GM18520 (cell line): ENCODE measurements around the gene ANKUB1.
"Not testable (repeated sequence)": the region's sequence is repeated elsewhere in the genome, so short reads cannot be mapped to it uniquely, and the experiment has no call there.

Experiments used
- ATAC-seq: cut with Tn5 transposase; IDR thresholded peaks from one replicate; pipeline ENCODE4 v1.9.1; 2021; ENCODE audit not compliant: unreplicated experiment

Gene ANKUB1, protein sequence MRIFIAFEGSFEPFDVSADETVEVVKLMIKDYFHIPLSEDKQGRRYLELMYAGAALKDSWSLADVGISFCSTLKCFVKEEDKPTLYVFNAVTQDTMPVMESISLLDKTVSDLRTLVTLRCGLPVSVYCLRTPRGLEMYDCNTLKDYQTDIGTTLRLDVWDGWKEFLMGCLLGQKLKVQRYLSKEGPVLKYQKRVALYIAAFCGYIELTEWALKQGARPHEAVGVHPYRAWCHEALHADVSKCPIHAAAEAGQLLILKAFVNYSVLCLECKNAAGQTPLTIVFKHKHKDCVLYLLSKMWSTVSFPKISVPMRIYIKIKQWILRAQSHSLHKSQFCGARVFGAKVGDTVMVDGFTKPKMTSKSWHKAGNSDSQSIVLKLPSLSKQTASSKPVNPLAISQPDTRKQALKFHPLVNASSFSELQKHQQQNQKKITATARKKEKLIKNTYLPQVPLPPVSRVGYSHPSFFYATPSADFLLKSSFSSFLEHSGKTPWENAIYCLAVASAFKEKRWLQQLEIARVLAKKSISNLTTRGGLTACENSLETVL

GRCh38 chr3:149792452-149793270, at the start of gene ANKUB1:
ANKUB1 (minus strand) TSS chr3:149792554; CDS start chr3:149792366, 188 bp downstream.
- ATAC-seq = no peak

DNA sequence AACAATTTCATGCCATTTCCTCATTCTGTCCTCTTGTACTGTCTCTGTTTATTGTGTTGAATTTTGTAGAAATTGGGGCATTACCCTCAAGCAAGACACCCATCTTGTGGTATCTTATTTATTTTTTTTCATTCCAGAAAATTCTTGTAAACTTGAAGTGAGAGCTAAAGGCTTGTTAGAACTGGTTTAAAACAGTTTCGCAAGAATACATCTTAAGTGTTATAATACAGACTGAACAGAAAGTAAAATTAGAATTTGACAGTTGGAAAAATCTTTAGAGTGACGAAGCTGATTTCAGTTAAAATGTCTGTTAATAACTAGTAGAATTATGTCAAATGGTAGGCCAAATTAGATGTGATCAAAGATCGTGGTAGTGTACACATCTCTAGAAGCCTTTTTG, 47.5 kb upstream of the ANKUB1 start:
- no peak for ATAC-seq

DNA sequence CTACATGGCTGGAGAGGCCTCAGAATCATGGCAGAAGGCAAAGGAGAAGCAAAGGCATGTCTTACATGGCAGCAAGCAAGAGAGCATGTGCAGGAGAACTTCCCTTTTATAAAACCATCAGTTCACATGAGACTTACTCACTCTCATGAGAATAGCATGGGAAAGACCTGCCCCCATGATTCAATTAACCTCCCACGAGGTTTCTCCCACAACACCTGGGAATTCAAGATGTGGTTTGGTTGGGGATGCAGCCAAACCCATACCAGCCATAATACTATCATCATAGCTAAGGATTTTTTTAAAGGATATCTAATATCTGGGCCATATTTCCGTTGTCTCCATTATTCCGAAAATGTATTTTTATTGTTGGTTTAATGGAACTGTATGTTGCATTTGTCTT, 47.1 kb upstream of the ANKUB1 start:
- not testable (repeated sequence) for ATAC-seq

DNA sequence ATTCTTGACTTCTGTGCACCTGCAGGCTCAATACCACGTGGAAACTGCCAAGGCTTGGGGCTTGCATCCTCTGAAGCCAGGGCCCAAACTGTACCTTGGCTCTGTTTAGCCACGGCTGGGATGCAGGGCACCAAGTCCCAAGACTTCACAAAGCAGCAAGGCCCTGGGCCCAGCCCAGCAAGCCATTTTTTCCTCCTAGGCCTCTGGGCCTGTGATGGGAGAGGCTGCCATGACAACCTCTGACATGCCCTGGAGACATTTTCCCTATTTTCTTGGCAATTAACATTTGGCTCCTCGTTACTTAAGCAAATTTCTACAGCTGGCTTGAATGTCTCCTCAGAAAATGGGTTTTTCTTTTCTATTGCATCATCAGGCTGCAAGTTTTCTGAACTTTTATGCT, 46.1 kb upstream of the ANKUB1 start:
- ATAC-seq = not testable (repeated sequence)

- no peak for ATAC-seq
Measured at GRCh38 chr3:149833241-149833640, 40.9 kb upstream of the ANKUB1 start.

DNA sequence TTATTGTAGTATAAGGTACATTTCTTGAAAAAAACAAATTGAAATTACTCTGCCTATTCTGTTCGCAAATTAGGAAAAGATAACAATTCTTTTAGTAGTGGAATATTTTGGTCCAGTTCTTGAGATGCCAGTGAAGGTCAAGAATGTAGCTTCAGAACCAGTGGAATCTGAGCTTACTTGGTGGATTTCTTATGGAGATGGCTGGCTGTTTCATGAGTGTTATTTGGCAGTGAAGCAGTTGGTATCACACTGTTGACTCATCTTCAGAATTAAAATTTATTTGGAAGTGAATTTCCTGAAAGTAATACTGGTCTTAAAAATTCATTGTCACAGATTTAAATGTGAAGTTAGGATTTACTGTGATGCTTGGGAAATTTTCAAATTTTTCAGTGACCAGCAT, 39.7 kb upstream of the ANKUB1 start:
- no peak for ATAC-seq

DNA sequence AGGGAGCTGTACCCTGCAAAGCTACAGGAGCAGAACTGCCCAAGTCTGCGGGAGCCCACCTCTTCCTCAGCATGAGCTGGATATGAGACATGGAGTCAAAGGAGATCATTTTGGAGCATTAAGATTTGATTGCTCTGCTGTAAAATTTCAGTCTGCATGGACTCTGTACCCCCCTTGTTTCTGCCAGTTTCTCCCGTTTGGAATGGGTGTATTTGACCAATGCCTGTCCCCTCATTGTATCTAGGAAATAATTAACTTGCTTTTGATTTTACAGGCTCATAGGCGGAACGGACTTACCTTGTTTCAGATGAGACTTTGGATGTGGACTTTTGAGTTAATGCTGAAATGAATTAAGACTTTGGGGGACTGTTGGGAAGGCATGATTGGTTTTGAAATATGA, 39.0 kb upstream of the ANKUB1 start:
- no peak for ATAC-seq

DNA sequence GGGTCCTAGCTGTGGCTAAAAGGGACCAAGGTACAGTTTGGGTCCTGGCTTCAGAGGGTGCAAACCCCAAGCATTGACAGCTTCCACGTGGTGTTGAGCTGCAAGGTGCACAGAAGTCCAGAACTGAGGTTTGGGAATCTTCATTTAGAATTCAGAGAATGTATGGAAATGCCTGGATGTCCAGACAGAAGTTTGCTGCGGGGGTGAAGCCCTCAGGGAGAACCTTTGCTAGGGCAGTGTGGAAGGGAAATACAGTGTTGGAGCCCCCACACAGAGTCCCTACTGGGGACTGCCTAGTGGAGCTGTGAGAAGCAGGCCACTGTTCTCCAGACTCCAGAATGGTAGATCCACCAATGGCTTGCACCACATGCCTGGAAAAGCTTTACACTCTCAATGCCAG, 38.5 kb upstream of the ANKUB1 start:
- no peak for ATAC-seq

- not testable (repeated sequence) for ATAC-seq
Measured at GRCh38 chr3:149829631-149830030, 37.3 kb upstream of the ANKUB1 start.

DNA sequence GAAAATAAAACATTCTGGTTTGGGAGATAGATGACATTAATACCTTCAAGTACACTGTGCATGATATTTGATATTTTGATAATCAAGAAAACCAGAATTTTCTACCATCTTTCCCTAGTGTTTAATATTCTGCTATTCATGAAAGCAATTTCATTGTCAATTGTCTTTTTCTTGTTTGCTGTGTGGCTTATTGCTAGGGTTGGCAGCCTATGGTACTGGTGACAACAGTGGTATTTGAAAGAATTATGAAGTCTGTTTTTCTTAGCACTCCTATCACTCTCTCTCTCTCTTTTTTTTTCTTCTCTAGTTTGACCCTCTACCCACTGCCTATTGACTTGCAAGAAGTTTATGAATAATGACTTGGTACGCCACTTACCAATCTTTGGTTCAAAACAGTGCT, 36.0 kb upstream of the ANKUB1 start:
- no peak for ATAC-seq

- ATAC-seq = no peak
Measured at GRCh38 chr3:149826636-149827035, 34.3 kb upstream of the ANKUB1 start.

DNA sequence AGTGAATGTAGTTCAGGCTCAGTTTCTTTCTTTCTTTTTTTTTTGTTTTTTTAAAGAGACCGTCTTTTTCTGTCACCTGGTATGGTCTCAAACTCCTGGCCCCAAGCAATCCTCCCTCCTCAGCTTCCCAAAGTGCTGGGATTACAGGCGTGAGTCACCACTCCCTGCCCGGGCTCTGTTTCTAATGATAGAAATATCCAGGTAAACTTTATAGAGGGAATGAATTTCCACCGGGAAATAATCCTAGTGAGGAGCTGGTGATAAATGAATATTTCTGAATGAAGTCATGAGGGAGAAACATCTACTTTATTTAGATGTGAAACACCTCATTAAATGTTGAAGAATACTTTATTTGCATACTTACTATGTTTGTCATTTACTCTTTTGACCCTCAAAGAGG, 27.8 kb upstream of the ANKUB1 start:
- ATAC-seq = no peak

- no peak for ATAC-seq
Measured at GRCh38 chr3:149819432-149819831, 27.1 kb upstream of the ANKUB1 start.

- no peak for ATAC-seq
Measured at GRCh38 chr3:149816986-149817385, 24.6 kb upstream of the ANKUB1 start.

DNA sequence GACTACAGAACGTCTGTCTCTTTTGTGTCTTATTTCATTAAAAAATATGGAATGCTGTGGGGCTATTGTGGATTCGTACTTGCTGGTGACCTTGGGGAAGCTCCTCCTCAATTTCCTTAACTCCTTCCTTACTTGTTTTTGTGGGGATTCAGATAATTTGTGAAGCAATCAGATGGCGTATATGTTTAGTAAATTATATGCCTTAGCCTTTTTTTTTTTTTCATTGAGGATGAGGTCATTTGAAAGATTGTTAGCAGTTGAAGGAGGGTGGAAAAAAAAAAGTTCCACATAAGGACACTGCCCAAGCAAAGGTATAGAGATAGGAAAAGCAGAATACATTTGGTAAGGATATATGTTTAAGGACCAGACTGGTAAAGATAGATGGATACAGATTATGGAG, 24.0 kb upstream of the ANKUB1 start:
- no peak for ATAC-seq

DNA sequence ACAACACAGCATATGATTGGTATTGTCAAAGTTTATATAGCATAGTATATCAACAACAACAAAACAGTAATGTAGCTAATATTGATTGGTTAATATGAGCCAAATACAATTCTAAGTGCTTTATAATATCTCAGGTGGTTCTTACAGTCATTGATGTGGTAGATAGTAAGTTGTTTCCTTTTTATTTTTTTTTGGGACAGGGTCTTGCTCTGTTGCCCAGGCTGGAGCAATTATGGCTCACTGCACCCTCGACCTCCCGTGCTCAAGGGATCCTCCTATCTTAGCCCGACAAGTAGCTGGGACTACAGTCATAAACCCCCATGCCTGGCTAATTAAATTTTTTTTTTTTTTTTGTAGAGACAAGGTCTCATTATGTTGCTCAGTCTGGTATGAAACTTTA, 23.4 kb upstream of the ANKUB1 start:
- no peak for ATAC-seq

DNA sequence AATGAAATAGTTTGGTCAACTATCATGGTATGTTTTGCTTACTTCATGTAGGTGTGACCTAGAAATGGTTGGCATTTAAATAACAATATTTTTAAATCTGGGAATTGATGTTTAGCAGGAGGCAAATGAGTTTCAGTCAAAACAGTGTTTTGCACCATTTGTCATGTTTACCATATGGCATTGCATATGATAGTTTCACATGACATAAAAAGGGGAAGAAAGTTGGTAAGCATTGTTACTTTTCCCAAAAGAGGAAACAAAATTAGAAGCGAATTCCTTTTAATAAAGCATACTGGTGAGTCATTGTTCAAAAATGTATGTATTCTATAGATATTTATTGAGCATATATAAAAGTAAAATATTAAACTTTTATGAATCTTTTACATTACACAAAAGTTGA, 23.0 kb upstream of the ANKUB1 start:
- ATAC-seq = no peak

GRCh38 chr3:149813367-149814281, 21.3 kb upstream of the ANKUB1 start:
- no peak for ATAC-seq

DNA sequence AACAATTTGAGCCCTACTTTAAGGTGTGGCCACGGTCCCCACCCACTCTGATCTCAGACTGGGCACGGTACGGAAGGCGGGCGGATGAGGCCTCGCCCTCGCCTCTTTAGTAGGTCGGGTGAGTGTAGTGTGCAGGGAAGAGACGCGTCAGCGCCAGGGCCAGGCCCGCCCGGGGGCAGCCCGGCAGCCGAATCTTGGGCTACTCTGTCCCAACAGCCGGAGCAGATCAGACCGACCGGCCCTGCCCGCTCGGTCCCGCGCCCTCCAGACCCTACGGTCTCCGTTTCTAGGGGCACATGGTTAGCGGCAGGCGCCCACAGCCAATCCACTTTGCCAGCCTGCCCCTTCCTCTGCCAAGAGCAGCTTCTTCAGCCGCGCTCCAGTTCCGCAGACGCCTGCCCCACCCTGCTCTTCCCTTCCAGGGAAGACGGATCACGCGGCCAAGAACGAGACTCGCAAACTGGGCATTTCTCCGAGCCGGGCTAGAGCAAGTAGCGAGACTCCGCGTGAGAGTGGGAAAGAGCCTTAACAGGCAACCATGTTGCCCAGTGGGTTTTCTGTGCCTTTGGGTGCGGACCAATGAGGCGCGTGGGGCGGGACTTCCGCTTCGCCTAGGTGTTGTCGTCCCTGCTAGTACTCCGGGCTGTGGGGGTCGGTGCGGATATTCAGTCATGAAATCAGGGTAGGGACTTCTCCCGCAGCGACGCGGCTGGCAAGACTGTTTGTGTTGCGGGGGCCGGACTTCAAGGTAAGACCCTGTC, 20.4 kb upstream of the ANKUB1 start, which contains the start of gene RNF13:
RNF13 (plus strand) TSS at position 610 of the 761 bp plus-strand sequence. CDS start 32,812 bp downstream, outside the sequence.
- ATAC-seq = peak; percentile 80

DNA sequence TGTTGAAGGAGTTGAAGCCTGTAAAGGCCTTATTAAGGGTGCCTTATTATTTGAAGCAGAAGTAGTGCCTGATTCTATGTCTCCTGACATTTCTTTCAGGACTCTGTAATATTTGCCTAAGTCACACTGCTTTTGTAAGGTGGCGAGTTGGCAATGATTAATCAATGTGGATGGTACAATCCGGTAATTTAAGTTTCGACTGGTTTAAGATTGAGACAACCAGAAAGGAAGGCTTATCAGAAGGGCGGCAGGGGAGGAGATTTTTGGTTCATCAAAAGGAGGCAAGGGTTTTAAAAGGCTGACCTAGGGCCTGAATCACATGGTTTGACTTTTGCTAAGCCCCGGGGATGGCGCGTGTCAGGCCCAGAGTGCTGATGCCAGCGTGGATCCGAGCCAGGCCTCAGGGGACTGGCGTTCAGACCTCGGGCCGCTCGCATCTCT, 19.8 kb upstream of the ANKUB1 start:
- no peak for ATAC-seq
